Spleen (tissue), 7 donors: ENCODE data around the gene AK8.

ENCODE experiments used
- POLR2A ChIP-seq, 3 donors: fragments of 450-650 bp; IDR thresholded peaks; one replicate each; pipeline ENCODE4 v1.5.1; 2017; ENCODE audit warnings: antibody characterized with exemption in 3 of 3, mild to moderate bottlenecking in 1 of 3
- TF ChIP-seq, protein P1 (sequence below), 11 experiments: fragments of 200-600 bp in 7 of 11; fragments of 450-650 bp in 4 of 11; sonication (generic) in 4 of 11; IDR thresholded peaks in 8 of 11; conservative IDR thresholded peaks in 3 of 11; 1 replicate in 7 of 11; 2 replicates in 4 of 11; pipeline versions ENCODE4 v1.4.0 to v1.8.0; 2016 to 2021; ENCODE audit warnings: antibody characterized with exemption in 11 of 11, inconsistent platforms in 4 of 11, mild to moderate bottlenecking in 1 of 11
- donor health status: DM: no; HTN: no; CAD: no; lungs with moderate emphysema.
- donor health status: DM: no; HTN: no; CAD: no.
- donor health status: DM: no; HTN: no; CAD: no.

DNA sequence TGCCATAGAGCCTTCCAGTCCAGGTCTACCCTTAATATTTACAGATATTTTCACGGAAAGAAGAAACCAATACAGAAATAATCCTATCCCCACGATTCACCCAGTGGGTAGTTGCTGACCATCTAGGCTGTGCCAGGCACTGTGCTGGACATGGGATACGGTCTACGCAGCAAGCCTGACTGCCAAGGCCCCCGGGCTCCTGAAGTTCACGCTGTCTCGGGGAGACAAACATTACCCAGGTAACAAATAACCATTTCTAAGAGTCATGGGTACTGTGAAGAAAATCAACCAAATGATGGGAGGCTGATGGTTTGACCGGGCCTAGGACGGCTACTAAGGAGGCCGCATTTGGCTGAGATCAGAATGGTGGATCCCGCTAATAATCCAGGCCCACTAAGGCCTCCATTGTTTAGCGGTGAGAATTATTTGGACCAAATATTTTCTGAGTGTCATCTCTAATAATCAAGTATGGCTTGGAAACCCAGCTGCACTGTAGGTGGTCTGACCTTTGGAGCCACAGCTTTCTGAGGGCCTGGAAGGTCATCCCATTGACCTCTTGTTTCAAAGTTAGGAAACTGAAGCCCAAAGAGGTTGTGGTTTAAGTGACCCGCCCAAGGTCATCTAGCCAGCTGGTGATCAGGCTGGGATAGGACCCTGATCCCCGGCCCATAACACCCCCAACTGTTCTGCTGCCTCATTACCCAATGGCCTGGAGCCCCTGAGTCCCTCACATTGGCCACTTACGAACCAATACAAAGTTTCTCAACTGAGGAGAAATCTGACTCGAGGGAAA, 82.4 kb downstream of the AK8 start:
- TF ChIP-seq, protein P1, sequence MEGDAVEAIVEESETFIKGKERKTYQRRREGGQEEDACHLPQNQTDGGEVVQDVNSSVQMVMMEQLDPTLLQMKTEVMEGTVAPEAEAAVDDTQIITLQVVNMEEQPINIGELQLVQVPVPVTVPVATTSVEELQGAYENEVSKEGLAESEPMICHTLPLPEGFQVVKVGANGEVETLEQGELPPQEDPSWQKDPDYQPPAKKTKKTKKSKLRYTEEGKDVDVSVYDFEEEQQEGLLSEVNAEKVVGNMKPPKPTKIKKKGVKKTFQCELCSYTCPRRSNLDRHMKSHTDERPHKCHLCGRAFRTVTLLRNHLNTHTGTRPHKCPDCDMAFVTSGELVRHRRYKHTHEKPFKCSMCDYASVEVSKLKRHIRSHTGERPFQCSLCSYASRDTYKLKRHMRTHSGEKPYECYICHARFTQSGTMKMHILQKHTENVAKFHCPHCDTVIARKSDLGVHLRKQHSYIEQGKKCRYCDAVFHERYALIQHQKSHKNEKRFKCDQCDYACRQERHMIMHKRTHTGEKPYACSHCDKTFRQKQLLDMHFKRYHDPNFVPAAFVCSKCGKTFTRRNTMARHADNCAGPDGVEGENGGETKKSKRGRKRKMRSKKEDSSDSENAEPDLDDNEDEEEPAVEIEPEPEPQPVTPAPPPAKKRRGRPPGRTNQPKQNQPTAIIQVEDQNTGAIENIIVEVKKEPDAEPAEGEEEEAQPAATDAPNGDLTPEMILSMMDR (IDR thresholded peaks at IDR 0.05 in 8 of 11, conservative IDR thresholded peaks at IDR 0.05 in 3 of 11): no peak
- no peak for TF ChIP-seq POLR2A (IDR thresholded peaks at IDR 0.05)
